NT2/D1 (cell line): ENCODE data around the gene SYPL1.

ENCODE experiments used
- DNase-seq: peaks from one replicate; pipeline ENCODE4 v3.0.0-alpha.2; 2011; ENCODE audit warnings: low read depth, low spot score
- H3K27me3 ChIP-seq: 2 replicates; pipeline ENCODE4 v1.6.0; 2011; ENCODE audit warnings: mild to moderate bottlenecking; ENCODE audit not compliant: insufficient read length, insufficient read depth
- H3K36me3 ChIP-seq: 2 replicates; pipeline ENCODE4 v1.6.1; 2011; ENCODE audit warnings: mild to moderate bottlenecking, low read length, mixed read lengths; ENCODE audit not compliant: insufficient read depth, insufficient read length
- H3K4me1 ChIP-seq: 2 replicates; pipeline ENCODE4 v1.5.1; 2011; ENCODE audit not compliant: insufficient read depth, insufficient read length
- H3K4me3 ChIP-seq: 2 replicates; pipeline ENCODE4 v1.5.1; 2011; ENCODE audit warnings: low read depth; ENCODE audit not compliant: insufficient read length
- H3K9ac ChIP-seq: 2 replicates; pipeline ENCODE4 v1.6.0; 2011; ENCODE audit warnings: low read depth; ENCODE audit not compliant: insufficient read length
- H3K9me3 ChIP-seq: 2 replicates; pipeline ENCODE4 v1.5.1; 2011; ENCODE audit warnings: mild to moderate bottlenecking, low read length; ENCODE audit not compliant: insufficient read depth
- SUZ12 ChIP-seq: IDR thresholded peaks from 2 replicates; pipeline ENCODE4 v1.6.1; 2011; ENCODE audit not compliant: insufficient read length, insufficient read depth; ENCODE audit errors: extremely low read depth
- YY1 ChIP-seq: IDR thresholded peaks from 2 replicates; pipeline ENCODE4 v1.6.1; 2011; ENCODE audit not compliant: insufficient read length, insufficient read depth
- ZNF274 ChIP-seq: IDR thresholded peaks from 2 replicates; pipeline ENCODE4 v1.6.1; 2011; ENCODE audit warnings: mild to moderate bottlenecking, low read depth, low read length

SYPL1 gene

DNA sequence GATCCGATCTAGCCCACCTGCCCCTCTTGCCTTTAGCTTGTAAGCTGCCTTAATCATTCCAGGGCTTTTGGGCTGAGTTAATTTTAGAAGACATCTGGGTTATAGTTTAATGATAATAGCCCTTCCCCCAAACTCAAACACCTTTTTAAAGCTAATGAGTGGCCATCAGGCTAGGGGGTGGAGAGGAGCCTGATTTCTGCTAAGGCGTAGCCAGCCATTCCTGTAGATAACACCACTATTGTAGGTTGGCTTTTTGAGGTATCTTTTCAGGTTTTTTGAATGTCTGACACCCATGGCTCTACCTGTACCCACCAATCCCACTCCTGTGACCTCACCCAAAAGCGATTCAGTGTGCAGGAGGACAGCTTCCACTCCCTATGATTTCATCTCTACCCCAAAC is 7.6 kb upstream of the SYPL1 start:
- TF ChIP-seq ZNF274: no peak
- TF ChIP-seq YY1: no peak
- no peak for TF ChIP-seq SUZ12
- Histone ChIP-seq H3K4me3 (no peak overlapping the region), H3K9me3 (no peaks in the 10 kb centered on the region), H3K36me3 (no peaks in the 10 kb centered on the region), H3K4me1 (no peaks in the 10 kb centered on the region), H3K9ac (no peak overlapping the region), H3K27me3 (no peaks in the 10 kb centered on the region)
- DNase-seq: no peak

DNA sequence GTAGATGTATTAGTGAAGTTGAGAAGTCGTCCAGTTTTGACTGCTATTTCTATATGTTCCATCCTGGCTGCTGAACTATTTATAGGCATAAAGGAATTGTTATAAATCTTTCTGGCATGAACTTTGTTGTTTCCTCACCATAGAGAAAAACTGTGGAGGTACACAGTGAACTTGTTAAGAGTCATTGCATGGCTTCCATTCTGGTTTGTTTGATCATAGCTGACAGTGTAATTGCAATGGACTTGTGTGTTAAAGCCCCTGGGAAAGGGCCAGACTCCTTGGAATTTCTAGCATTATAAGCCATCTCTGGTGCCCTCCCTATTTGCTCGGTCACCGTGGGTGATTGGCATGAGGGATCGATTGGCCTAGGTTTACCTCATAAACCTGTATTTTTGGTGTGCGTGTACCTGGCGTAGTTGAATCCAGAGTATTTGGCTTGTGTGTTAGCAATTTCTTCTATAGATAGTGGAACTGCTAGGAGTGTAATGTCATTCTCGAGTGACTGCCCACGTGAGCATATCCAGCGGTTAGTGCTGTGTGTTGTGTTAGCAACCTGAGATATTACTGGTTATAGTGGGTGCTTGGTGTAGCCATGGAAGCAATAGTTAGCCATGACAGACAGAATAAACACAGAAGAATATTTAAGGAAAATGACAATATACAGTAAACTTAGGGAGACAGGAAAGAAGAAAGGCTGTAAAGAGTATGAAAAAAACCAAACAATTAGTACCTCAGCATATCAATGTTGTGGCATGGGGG is 5.9 kb upstream of the SYPL1 start:
- Histone ChIP-seq H3K9ac (no peak overlapping the region), H3K4me3 (no peak overlapping the region), H3K9me3 (no peaks in the 10 kb centered on the region), H3K36me3 (no peaks in the 10 kb centered on the region), H3K27me3 (peaks cover 2% of the 10 kb centered on the region), H3K4me1 (no peaks in the 10 kb centered on the region)
- TF ChIP-seq ZNF274 (no peak), YY1 (no peak), SUZ12 (no peak)
- no peak for DNase-seq

DNA sequence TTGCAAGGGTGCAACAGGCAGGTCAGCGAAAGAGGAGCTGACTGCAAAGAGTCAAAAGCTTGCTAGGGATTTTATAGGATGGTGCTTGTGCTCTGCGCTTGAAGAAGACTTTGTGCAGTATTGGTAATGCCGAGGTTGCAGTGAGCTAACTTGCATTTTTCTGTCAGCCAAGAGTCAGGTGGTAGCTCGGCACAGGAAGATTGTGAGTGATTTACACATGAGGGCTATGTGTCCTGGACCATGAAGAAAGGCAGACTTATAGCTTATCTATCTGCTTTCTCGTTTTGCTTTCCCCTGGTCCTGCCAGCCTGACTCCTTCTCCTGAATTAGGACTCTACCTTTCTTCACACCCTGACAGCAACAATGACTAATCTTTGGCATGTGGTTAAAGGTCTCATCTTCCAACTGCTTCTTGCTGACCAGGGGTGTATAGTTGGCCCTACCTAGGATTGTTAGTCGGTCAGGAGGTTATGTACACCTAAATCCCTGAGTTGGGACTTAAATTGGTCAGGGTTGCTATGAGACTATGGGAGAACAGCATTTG is 4.1 kb upstream of the SYPL1 start:
- TF ChIP-seq SUZ12 (no peak), YY1 (no peak), ZNF274 (no peak)
- Histone ChIP-seq H3K9me3 (no peaks in the 10 kb centered on the region), H3K4me1 (no peaks in the 10 kb centered on the region), H3K9ac (no peak overlapping the region), H3K4me3 (no peak overlapping the region), H3K36me3 (no peaks in the 10 kb centered on the region), H3K27me3 (peaks cover 2% of the 10 kb centered on the region)
- no peak for DNase-seq

GRCh38 chr7:106114716-106115383 is 2.7 kb upstream of the SYPL1 start:
- no peaks in the 10 kb centered on the region for H3K9me3 ChIP-seq

DNA sequence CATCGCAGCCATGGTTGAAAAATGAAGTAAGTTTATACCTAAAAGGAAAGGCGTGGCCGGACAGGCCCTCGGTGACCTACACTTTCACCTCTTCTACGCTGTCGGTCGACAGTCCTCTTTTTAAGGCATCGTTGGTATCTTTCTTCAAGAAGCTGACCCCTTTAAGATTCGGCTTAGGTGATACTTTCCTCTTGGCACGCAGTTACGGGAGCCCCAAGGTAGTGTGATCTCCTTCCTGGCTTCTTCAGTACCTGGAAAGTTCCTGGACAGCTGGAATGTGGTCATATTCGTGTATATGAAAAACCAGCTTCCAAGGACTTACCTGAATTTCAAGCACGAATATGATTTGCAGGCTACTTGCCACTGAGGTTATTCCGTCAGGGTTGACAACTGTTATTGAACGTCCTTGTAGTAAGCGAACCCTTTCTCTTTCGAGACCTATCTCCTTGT is 885 bp upstream of the SYPL1 start:
- H3K4me1 ChIP-seq: no peaks in the 10 kb centered on the region

More at GRCh38 chr7:106114716-106115383, 2.7 kb upstream of the SYPL1 start:
- H3K27me3 ChIP-seq: peaks cover 2% of the 10 kb centered on the region
- H3K4me3 ChIP-seq: no peak overlapping the region
- no peak for DNase-seq
- no peaks in the 10 kb centered on the region for H3K36me3 ChIP-seq
- no peaks in the 10 kb centered on the region for H3K4me1 ChIP-seq
- H3K9ac ChIP-seq: no peak overlapping the region
- TF ChIP-seq ZNF274: no peak
- TF ChIP-seq SUZ12: no peak
- TF ChIP-seq YY1: no peak

DNA sequence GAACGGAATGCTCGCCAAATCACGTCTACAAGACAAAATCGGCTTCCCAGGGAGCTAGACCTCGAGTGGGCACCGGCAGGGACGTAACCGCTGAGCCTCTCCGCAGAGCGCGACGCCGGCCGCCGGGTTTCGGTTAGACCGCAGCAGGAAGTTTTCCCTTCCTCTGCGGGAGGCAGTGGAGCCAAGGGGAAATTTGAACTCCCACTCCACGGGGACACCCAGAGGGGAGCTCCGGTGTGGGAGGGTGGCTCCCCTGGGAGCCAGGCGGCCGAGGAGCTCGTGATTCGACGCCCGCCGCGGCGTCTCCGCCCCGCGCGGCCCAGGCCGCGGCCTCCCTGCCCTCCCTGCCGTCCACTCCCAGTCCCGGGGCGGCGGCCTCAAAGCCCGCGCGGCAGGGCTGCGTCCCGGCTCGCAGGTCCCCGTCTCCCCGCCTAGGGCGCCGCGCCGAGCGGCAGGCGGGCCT is 426 bp downstream of the SYPL1 start:
- Histone ChIP-seq H3K4me1 (no peaks in the 10 kb centered on the region), H3K4me3 (peak overlapping the region; percentile 81), H3K36me3 (no peaks in the 10 kb centered on the region), H3K9me3 (no peaks in the 10 kb centered on the region), H3K27me3 (peaks cover 2% of the 10 kb centered on the region), H3K9ac (peak overlapping the region; percentile 91)
- no peak for DNase-seq
- no peak for TF ChIP-seq SUZ12
- TF ChIP-seq ZNF274: no peak
- TF ChIP-seq YY1: no peak

More for the DNA sequence above, 885 bp upstream of the SYPL1 start:
- H3K9ac ChIP-seq: no peak overlapping the region
- no peaks in the 10 kb centered on the region for H3K36me3 ChIP-seq
- TF ChIP-seq YY1 (no peak), SUZ12 (no peak), ZNF274 (no peak)
- H3K9me3 ChIP-seq: no peaks in the 10 kb centered on the region
- peaks cover 2% of the 10 kb centered on the region for H3K27me3 ChIP-seq
- DNase-seq: no peak
- H3K4me3 ChIP-seq: no peak overlapping the region
